HCT116 (cell line): ENCODE data around the gene OPN1SW. TPM values are rescaled to one million over a fixed set of nuclear protein-coding genes. Genes with fewer than 3 reads are reported as not detected.

Experiments
- ATAC-seq: fragments of 200-7000 bp; cut with Tn5 transposase; 2 replicates; pipeline ENCODE4 v1.9.1; 2020; ENCODE audit warnings: mild to moderate bottlenecking, moderate library complexity
- BruUV-seq: library from RNA; stranded (reverse); fragments of 400-500 nt; replicated peaks from 2 replicates; lab custom pipeline; 2021; lab: Mats Ljungman, UMichigan
- CTCF ChIA-PET: fragments of 300-600 bp; sonication (Branson Sonifier 250); formaldehyde crosslinking; loops from one replicate; lab custom pipeline; 2021; ENCODE audit warnings: antibody characterized with exemption; lab: Charles Lee
- POLR2A ChIA-PET: fragments of 300-600, 350-600 bp; sonication (Branson Sonifier 250); formaldehyde crosslinking; loops from one replicate; lab custom pipeline; 2021; ENCODE audit warnings: antibody characterized with exemption; lab: Charles Lee
- RAD21 ChIA-PET, 2 experiments: fragments of 300-600 bp; sonication (Branson Sonifier 250); formaldehyde crosslinking; loops; one replicate each; lab custom pipeline; 2023; ENCODE audit warnings: low total read pairs in 2 of 2; ENCODE audit not compliant: uncharacterized antibody in 2 of 2, unreplicated experiment in 2 of 2, low non-redundant PET in 1 of 2; lab: Charles Lee
- DNase-seq: peaks from one replicate; pipeline ENCODE4 v3.0.0-alpha.2; 2010; ENCODE audit warnings: low read depth, low spot score
- H2AFZ ChIP-seq: fragments of 200-600 bp; shearing (Covaris generic), sonication (generic); 2 replicates; pipeline ENCODE4 v1.6.1; 2017; ENCODE audit warnings: low read depth, mixed run types, mixed read lengths, antibody characterized with exemption, low read length; ENCODE audit not compliant: poor library complexity, severe bottlenecking
- H3K27ac ChIP-seq: 2 replicates; pipeline ENCODE4 v1.5.1; 2012; ENCODE audit warnings: low read depth, low read length
- H3K27me3 ChIP-seq: fragments of 200-600 bp; sonication (generic); 2 replicates; pipeline ENCODE4 v1.6.1; 2016; ENCODE audit warnings: mixed run types, low read length, mixed read lengths; ENCODE audit not compliant: insufficient read depth
- H3K36me3 ChIP-seq, 2 experiments: fragments of 200-500 bp in 1 of 2; fragments of 200-600 bp in 1 of 2; sonication (Bioruptor generic) in 1 of 2; sonication (generic) in 1 of 2; 2 replicates each; pipeline versions ENCODE4 v1.5.1 to v1.6.1; 2014 to 2016; ENCODE audit warnings: low read length in 2 of 2, inconsistent platforms in 1 of 2, mixed read lengths in 1 of 2, mixed run types in 1 of 2; ENCODE audit not compliant: insufficient read depth in 2 of 2, control insufficient read depth in 1 of 2
- H3K4me1 ChIP-seq, 2 experiments: fragments of 200-600 bp in 1 of 2; sonication (generic) in 1 of 2; 2 replicates each; pipeline versions ENCODE4 v1.5.1 to v1.6.1; 2012 to 2017; ENCODE audit warnings: low read length in 2 of 2, inconsistent platforms in 1 of 2, mild to moderate bottlenecking in 1 of 2, mixed read lengths in 1 of 2, mixed run types in 1 of 2, moderate library complexity in 1 of 2; ENCODE audit not compliant: insufficient read depth in 2 of 2, control insufficient read depth in 1 of 2
- H3K4me2 ChIP-seq: fragments of 200-600 bp; sonication (generic); 2 replicates; pipeline ENCODE4 v1.6.1; 2017; ENCODE audit warnings: mixed run types, low read length, mixed read lengths
- H3K4me3 ChIP-seq, 2 experiments: fragments of 200-600 bp in 1 of 2; sonication (generic) in 1 of 2; replicated peaks in 1 of 2; 2 replicates each; pipeline ENCODE4 v1.5.1; 2011 to 2016; ENCODE audit warnings: low read length in 2 of 2, control low read depth in 1 of 2, low read depth in 1 of 2, mild to moderate bottlenecking in 1 of 2, mixed read lengths in 1 of 2, mixed run types in 1 of 2
- H3K79me2 ChIP-seq: fragments of 200-600 bp; sonication (generic); 2 replicates; pipeline ENCODE4 v1.6.1; 2017; ENCODE audit warnings: mild to moderate bottlenecking, mixed run types, low read length, moderate library complexity, mixed read lengths; ENCODE audit not compliant: insufficient read depth
- H3K9ac ChIP-seq: fragments of 200-600 bp; sonication (generic); 2 replicates; pipeline ENCODE4 v1.6.1; 2016; ENCODE audit warnings: low read length, mixed read lengths
- H3K9me2 ChIP-seq: fragments of 200-600 bp; sonication (generic), shearing (Covaris generic); 2 replicates; pipeline ENCODE4 v1.6.1; 2017; ENCODE audit warnings: mixed run types, mild to moderate bottlenecking, moderate library complexity; ENCODE audit not compliant: insufficient read depth
- H3K9me3 ChIP-seq, 2 experiments: fragments of 200-500 bp in 1 of 2; fragments of 200-600 bp in 1 of 2; sonication (Bioruptor generic) in 1 of 2; sonication (generic) in 1 of 2; 2 replicates each; pipeline ENCODE4 v1.6.1; 2014 to 2017; ENCODE audit warnings: low read length in 2 of 2, mixed read lengths in 2 of 2, inconsistent platforms in 1 of 2, low read depth in 1 of 2, mild to moderate bottlenecking in 1 of 2, mixed run types in 1 of 2, moderate library complexity in 1 of 2; ENCODE audit not compliant: control insufficient read depth in 1 of 2, insufficient read depth in 1 of 2
- H4K20me1 ChIP-seq: fragments of 200-600 bp; sonication (generic), shearing (Covaris generic); 2 replicates; pipeline ENCODE4 v1.6.1; 2017; ENCODE audit warnings: mixed run types, mild to moderate bottlenecking, moderate library complexity; ENCODE audit not compliant: insufficient read depth
- CBX3 ChIP-seq: IDR thresholded peaks from 2 replicates; pipeline ENCODE4 v1.6.1; 2012; ENCODE audit warnings: low read depth
- CEBPB ChIP-seq: IDR thresholded peaks from 2 replicates; pipeline ENCODE4 v1.6.1; 2012; ENCODE audit warnings: low read depth
- CTCF ChIP-seq, 3 experiments: fragments of 200-600 bp in 1 of 3; sonication (generic) in 1 of 3; IDR thresholded peaks in 2 of 3; conservative IDR thresholded peaks in 1 of 3; 2 replicates each; pipeline ENCODE4 v1.5.1; 2012 to 2017; ENCODE audit warnings: low read depth in 2 of 3, low read length in 2 of 3, antibody characterized with exemption in 1 of 3, borderline replicate concordance in 1 of 3, control low read depth in 1 of 3, mild to moderate bottlenecking in 1 of 3, mixed read lengths in 1 of 3, mixed run types in 1 of 3, moderate library complexity in 1 of 3; ENCODE audit not compliant: insufficient read depth in 1 of 3
- EGR1 ChIP-seq: IDR thresholded peaks from 2 replicates; pipeline ENCODE4 v1.6.1; 2012; ENCODE audit warnings: low read depth
- ELF1 ChIP-seq: IDR thresholded peaks from 2 replicates; pipeline ENCODE4 v1.6.1; 2012; ENCODE audit warnings: low read depth, borderline replicate concordance
- EZH2phosphoT487 ChIP-seq: fragments of 200-600 bp; IDR thresholded peaks from 2 replicates; pipeline ENCODE4 v1.6.1; 2018; ENCODE audit warnings: antibody characterized with exemption, borderline replicate concordance
- MAX ChIP-seq: IDR thresholded peaks from 2 replicates; pipeline ENCODE4 v1.6.1; 2012
- POLR2A ChIP-seq: IDR thresholded peaks from 2 replicates; pipeline ENCODE4 v1.7.0; 2011; ENCODE audit warnings: borderline replicate concordance; ENCODE audit not compliant: insufficient read depth, insufficient read length; ENCODE audit errors: extremely low read depth
- RAD21 ChIP-seq: IDR thresholded peaks from 2 replicates; pipeline ENCODE4 v1.6.1; 2012; ENCODE audit warnings: low read depth, mild to moderate bottlenecking
- REST ChIP-seq: IDR thresholded peaks from 2 replicates; pipeline ENCODE4 v1.6.1; 2012; ENCODE audit warnings: low read depth
- SIN3A ChIP-seq: IDR thresholded peaks from 2 replicates; pipeline ENCODE4 v1.6.1; 2012; ENCODE audit warnings: low read depth
- SRF ChIP-seq: IDR thresholded peaks from 2 replicates; pipeline ENCODE4 v1.6.1; 2012; ENCODE audit warnings: low read depth
- YY1 ChIP-seq: IDR thresholded peaks from 2 replicates; pipeline ENCODE4 v1.6.1; 2011; ENCODE audit warnings: low read length, low read depth, moderate library complexity, mild to moderate bottlenecking; ENCODE audit not compliant: insufficient replicate concordance; ENCODE audit errors: extremely low read depth
- intact Hi-C: fragments of 100-400 bp; cut with micrococcal nuclease; formaldehyde crosslinking; loops from 2 replicates; pipeline ENCODE4 v1.10.0; 2022
- total RNA-seq: library from RNA; stranded (reverse); gene quantifications from one replicate; pipeline ENCODE4 v1.2.1, GENCODE V29; 2021; ENCODE audit not compliant: unreplicated experiment

The OPN1SW gene
- total RNA-seq, 1 experiment from 2014 or later: not detected

GRCh38 chr7:128815289-128815942 is 39.8 kb upstream of the OPN1SW start:
- ChIA-PET RAD21 (no interaction called here), CTCF (no interaction called here), POLR2A (no interaction called here)
- H3K4me2 ChIP-seq: no peak overlapping the region
- H3K36me3 ChIP-seq: no peaks in the 10 kb centered on the region
- TF ChIP-seq REST (no peak), CEBPB (no peak), EZH2phosphoT487 (no peak), SRF (no peak), ELF1 (no peak), SIN3A (no peak), POLR2A (no peak), CTCF (IDR thresholded peaks at IDR 0.05 in 2 of 3, conservative IDR thresholded peaks at IDR 0.05 in 1 of 3; ENCODE audit: borderline replicate concordance in 1 of 3, insufficient read depth in 1 of 3, low read depth in 2 of 3, low read length in 2 of 3) (no peak), MAX (no peak), RAD21 (no peak), YY1 (no peak), CBX3 (no peak), EGR1 (no peak)
- no peak overlapping the region for H3K9ac ChIP-seq
- no peaks in the 10 kb centered on the region for H4K20me1 ChIP-seq
- ATAC-seq (peak; percentile 27; the same call in 1 of the 2 replicates), DNase-seq (no peak)
- no peaks in the 10 kb centered on the region for H3K9me2 ChIP-seq
- intact Hi-C loops: no loop called here
- no peak overlapping the region for H2AFZ ChIP-seq
- BruUV-seq: no TSS peak
- no peaks in the 10 kb centered on the region for H3K27me3 ChIP-seq
- no peak overlapping the region for H3K4me3 ChIP-seq
- H3K27ac ChIP-seq: no peak overlapping the region
- no peaks in the 10 kb centered on the region for H3K9me3 ChIP-seq
- no peaks in the 10 kb centered on the region for H3K79me2 ChIP-seq
- H3K4me1 ChIP-seq: peaks cover 0 to 6% of the 10 kb centered on the region in 2 experiments; a peak in 1 of 4 replicates
